Measurements from ENCODE around the gene TGFB1. TPM values are rescaled to one million over a fixed set of nuclear protein-coding genes. Genes with fewer than 3 reads are reported as not detected.
A peak's percentile ranks its signal among the peaks of the same experiment; 100 is the strongest.

Gene TGFB1
- polyA plus RNA-seq, 10 donors: 13.0 to 26.7 (median 20.0) TPM

GRCh38 chr19:41323430-41324125 lies 30.1 kb downstream of the TGFB1 start:
- DNase-seq: peak in 2 of 3 donors; percentile 34 to 93

DNA sequence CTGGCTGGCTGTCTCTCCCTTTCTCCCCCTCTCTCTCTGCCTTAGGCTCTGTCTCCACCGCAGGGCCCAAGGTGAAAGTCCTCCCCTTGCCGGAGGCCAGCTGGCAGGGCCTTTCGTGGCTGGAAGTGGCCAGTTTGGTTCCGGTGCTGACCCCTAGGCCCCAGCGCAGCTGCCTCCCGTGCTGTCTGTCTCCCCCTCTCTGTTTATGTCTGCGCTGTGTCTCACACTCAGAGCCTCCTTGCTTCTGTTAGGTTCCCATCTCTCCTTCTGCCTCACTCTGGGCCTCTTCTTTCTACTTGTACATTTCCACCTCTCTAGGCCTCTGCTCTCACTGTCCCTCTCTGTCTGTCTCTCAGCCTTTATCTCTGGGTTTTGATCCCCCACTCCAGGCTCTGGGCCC lies 30.7 kb downstream of the TGFB1 start:
- peak in 1 of 3 donors; percentile 26 for DNase-seq

- no peak for DNase-seq
Measured at GRCh38 chr19:41322451-41322850, 31.3 kb downstream of the TGFB1 start.

DNA sequence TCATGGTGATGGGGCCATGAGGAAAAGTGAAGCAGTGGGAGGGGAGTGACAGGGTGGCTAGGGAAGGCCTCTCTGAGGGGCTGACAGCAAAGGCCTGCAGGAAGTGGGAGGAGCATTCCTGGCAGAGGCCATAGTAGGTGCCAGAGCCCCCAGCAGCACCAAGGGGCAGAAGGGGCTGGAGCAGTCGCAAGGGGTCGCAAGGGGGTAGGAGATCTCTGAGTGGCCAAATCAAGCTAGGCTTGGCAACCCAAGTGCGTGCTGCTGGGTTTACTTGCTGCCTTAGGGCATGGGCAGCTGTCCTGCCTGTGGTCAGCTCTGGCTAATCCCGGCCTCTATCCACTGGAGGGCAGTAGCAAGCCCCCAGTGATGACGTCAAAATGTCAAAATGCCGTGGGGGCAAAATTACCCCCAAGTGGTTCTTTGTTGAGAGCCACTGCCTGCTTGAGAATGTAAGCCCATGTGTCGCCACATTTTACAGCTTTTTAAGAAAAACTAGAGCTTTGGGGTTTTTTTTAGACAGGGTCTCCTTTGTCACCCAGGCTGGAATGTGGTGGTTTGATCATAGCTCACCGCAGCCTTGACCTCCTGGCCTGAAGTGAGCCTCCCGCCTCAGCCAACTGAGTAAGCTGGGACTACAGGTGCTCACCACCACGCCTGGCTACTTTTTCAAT lies 32.0 kb downstream of the TGFB1 start:
- peak in 1 of 3 donors; percentile 45 for DNase-seq

GRCh38 chr19:41321204-41321599 lies 32.5 kb downstream of the TGFB1 start:
- no peak for DNase-seq

GRCh38 chr19:41320568-41320967 lies 33.2 kb downstream of the TGFB1 start:
- DNase-seq: no peak

DNA sequence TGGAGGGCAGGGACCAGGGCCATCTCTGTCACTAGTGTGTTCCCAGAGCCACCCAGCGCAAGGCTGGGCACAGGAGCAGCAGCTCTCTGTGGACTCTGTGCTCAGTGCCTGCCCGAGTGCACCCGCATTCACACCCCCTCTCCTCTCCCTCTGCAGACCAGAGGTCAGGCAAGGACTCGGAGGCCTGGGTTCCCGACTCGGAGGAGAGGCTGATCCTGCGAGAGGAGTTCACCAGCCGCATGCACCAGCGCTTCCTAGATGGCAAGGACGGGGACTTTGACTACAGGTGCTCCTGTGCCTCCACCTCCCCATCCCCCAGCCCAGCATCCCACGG lies 33.6 kb downstream of the TGFB1 start:
- no peak for DNase-seq

- DNase-seq: no peak
Measured at GRCh38 chr19:41319500-41320184, 34.1 kb downstream of the TGFB1 start.

GRCh38 chr19:41318696-41319499 lies 34.8 kb downstream of the TGFB1 start:
- DNase-seq: no peak

GRCh38 chr19:41316306-41316920 lies 37.3 kb downstream of the TGFB1 start:
- no peak for DNase-seq

GRCh38 chr19:41311613-41312012 lies 42.1 kb downstream of the TGFB1 start:
- no peak for DNase-seq

GRCh38 chr19:41311072-41311471 lies 42.6 kb downstream of the TGFB1 start:
- DNase-seq: no peak

DNA sequence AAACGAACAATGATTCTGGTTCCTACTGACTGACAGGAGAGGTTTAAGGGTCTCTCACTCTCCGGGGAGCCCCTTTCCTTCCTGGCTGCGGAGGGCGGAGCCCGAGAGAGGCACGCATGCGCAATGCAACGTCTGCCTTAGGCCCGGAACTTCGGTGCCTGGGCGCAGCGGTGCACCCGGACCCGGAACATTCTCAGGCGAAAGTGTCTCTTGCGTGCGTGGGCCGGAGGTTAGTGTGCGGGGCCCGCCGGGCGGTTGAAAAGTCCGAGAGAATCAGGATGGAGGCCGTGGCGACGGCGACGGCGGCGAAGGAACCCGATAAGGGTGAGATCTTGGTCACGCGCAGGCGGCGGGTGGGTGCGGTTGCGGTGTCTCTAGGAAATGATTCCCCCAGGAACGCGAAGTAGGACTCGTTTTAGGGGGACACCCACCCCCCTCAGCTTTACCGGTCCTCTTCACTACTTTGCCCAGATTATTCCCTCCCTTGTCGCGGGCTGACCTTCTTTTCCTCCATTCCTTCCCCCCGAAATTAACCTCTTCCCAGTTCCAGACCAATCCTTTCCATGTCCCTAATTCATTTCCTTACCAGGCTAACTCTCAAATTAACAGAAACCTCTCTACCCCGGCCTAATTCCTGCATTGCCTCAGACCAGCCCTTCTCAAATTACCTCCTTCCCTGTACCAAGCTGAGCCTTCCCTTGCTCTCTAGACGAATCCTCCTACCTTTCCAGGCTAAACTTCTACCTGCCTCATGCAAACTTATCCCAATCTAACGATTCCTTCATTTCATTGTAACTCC lies 43.5 kb downstream of the TGFB1 start, which contains the start of gene CCDC97:
Gene CCDC97, plus strand, starts transcription at position 140 of the 799 bp plus-strand sequence. Its CDS starts 139 bp downstream, at position 279.
- peak; percentile 91 to 98 (median 95) for DNase-seq

DNA sequence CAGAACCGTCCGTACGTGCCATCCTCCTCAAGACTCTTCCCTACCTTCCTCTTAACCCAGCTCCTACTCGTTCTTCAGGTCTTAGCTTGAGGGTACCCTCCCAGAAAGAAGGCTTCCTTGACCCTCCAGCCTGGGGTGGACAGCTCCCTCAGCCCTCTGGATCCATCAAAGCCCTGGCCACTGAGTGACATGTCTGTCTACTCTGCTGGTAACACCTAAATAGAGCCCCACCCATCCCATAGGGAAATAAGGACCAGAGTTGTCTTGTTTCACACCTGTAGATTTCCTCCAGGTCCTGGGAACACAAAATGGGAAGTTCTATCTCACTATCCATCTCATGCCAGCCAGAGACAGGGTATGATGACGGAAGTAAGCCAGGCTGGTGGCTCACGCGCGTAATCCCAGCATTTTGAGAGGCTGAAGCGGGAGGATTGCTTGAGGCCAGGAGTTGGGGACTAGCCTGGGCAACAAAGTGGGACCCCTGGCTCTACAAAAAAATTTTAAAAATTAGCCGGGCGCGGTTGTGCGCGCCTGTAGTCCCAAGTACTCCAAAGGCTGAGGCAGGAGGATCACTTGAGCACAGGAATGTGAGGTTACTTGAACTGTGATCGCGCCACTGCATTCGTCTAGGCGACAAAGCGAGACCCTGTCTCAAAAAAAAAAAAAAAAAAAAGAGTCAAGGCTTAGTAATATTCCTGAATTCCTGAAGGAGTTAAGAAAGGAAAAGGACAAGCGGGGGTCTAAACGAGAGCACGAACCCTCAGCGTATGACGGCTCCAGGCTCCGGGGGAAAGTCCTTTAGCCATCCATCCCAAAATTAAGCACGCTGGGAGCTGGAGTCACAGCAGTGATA lies 44.3 kb downstream of the TGFB1 start:
- DNase-seq: peak in 2 of 3 donors; percentile 38 to 52

DNA sequence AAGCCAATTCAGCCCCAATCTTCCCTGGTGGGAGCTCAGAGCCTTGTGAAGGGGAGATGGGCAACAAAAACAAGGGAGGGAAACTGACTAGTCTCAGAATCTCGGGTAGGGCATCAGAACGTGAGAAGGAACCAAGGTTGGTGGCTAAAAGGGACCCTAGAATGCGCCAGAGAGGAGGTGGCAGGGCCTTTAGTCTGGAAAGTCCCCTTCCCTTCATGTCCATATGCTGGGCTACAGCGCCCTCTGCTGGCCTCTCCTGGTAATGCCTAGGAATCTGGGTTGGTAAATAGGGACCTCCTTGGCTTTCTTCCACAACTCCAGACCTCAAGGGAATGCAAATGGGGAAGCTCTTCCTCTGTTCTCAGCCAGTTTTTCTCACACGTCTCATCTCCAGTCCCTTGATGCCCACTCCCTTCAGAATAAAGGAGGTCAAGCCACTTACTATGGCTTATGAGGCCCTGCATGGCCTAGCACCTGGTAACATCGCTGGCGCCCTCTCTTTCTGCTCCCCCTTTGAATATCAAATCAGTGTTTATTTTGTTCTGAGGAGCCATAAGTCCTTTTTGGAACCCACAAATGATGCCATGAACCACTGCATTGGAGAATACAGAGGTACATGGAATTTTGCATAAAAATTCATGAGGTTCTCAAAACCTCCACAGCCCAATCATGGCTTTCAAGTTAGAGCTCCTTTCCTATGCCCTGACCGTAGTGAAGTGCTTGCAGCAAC lies 45.1 kb downstream of the TGFB1 start:
- peak; percentile 92 to 94 (median 93) for DNase-seq

- DNase-seq: peak in 2 of 3 donors; percentile 57 to 59
Measured at GRCh38 chr19:41307954-41308449, 45.7 kb downstream of the TGFB1 start.

DNA sequence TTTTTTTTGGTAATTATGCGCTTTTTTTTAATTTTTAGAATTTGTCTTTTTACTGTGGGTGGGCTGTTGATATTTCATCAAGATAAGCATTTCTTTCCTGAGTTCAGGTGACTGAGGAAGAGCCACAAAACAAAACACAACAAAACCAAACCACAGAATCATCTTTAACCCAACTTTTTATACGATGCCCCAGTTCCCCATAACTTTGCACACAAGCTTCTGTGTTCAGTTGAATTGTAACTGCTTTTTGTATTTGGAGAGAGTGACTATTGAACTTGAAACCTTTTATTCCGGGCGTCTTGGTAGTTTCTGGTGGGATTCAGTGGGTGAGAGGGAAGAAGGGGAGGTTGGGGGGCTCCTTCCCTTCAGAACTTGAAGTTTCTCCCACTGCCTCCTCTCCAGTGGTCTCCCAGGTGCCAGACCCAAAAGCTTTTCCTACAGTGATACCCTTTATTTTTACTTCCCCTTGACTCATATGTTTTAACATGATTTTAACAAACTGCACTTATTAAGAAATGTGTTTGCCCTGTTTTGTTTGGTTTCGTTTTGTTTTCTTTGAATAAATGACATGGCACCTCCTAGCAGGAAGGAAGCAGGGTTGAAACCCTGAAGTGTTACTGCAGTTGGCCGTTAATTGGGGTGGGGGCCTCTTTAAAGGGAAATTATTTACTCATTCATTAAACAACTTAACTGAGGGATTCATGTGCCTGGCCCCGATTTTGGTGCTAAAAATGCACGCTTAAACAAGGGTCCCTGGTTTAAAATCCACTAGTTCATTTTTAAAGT lies 46.4 kb downstream of the TGFB1 start:
- no peak for DNase-seq
